Neuron (in vitro differentiated cells): ENCODE results near the gene CREB3L1.
A peak's percentile ranks its signal among the peaks of the same experiment; 100 is the strongest.

Experiments
- H2AFZ ChIP-seq: one replicate; pipeline ENCODE4 v1.6.1; 2013; ENCODE audit warnings: low read depth, mild to moderate bottlenecking, inconsistent platforms, low read length, moderate library complexity
- H3K27me3 ChIP-seq: one replicate; pipeline ENCODE4 v1.6.1; 2013; ENCODE audit warnings: low read length; ENCODE audit not compliant: insufficient read depth
- H3K36me3 ChIP-seq: one replicate; pipeline ENCODE4 v1.6.1; 2013; ENCODE audit warnings: low read length; ENCODE audit not compliant: insufficient read depth
- H3K4me1 ChIP-seq: one replicate; pipeline ENCODE4 v1.6.1; 2013; ENCODE audit warnings: low read length; ENCODE audit not compliant: insufficient read depth
- H3K4me3 ChIP-seq: 2 replicates; pipeline ENCODE4 v1.5.1; 2013; ENCODE audit warnings: mild to moderate bottlenecking, low read length, moderate library complexity
- H3K9me3 ChIP-seq: one replicate; pipeline ENCODE4 v1.6.1; 2013; ENCODE audit warnings: low read length

CREB3L1 gene

GRCh38 chr11:46333394-46333947 lies 56.0 kb downstream of the CREB3L1 start:
- Histone ChIP-seq H2AFZ (peak overlapping the region; percentile 52), H3K27me3 (peaks cover 50% of the 10 kb centered on the region), H3K36me3 (no peaks in the 10 kb centered on the region), H3K9me3 (no peaks in the 10 kb centered on the region), H3K4me1 (peaks cover 40% of the 10 kb centered on the region), H3K4me3 (peak overlapping the region; percentile 22)

GRCh38 chr11:46334211-46334610 lies 56.7 kb downstream of the CREB3L1 start:
- Histone ChIP-seq H3K27me3 (peaks cover 50% of the 10 kb centered on the region), H2AFZ (no peak overlapping the region), H3K4me3 (no peak overlapping the region), H3K4me1 (peaks cover 47% of the 10 kb centered on the region), H3K36me3 (no peaks in the 10 kb centered on the region), H3K9me3 (no peaks in the 10 kb centered on the region)

DNA sequence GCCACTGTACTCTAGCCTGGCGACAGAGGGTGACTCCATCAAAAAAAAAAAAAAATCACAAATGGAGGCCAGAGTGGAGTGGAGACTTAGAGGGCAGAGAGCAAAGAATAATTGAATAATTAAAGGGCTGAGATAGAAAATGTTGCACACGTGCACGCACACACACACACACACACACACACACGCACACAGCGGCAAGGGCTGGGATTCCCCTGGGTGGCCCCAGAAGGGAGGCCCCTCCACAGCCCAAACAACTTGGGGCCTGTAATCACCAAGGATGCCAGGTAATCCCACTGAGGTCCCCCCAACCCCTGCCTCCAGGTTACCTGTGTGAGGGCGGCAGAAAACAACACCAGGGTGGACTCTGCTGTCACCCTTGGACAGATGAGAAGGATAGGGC lies 57.8 kb downstream of the CREB3L1 start:
- Histone ChIP-seq H3K4me3 (no peak overlapping the region), H3K27me3 (peaks cover 43% of the 10 kb centered on the region), H3K4me1 (peaks cover 47% of the 10 kb centered on the region)

GRCh38 chr11:46335890-46336562 lies 58.6 kb downstream of the CREB3L1 start:
- H3K36me3 ChIP-seq = no peaks in the 10 kb centered on the region
- no peak overlapping the region for H2AFZ ChIP-seq
- peaks cover 40% of the 10 kb centered on the region for H3K4me1 ChIP-seq
- H3K4me3 ChIP-seq = no peak overlapping the region
- peaks cover 41% of the 10 kb centered on the region for H3K27me3 ChIP-seq
- no peaks in the 10 kb centered on the region for H3K9me3 ChIP-seq

More for the DNA sequence above, 57.8 kb downstream of the CREB3L1 start:
- no peaks in the 10 kb centered on the region for H3K9me3 ChIP-seq
- H2AFZ ChIP-seq = no peak overlapping the region
- H3K36me3 ChIP-seq = no peaks in the 10 kb centered on the region

- no peak overlapping the region for H2AFZ ChIP-seq
- peaks cover 34% of the 10 kb centered on the region for H3K27me3 ChIP-seq
- no peaks in the 10 kb centered on the region for H3K36me3 ChIP-seq
- H3K4me1 ChIP-seq = peaks cover 34% of the 10 kb centered on the region
- H3K9me3 ChIP-seq = no peaks in the 10 kb centered on the region
- no peak overlapping the region for H3K4me3 ChIP-seq
These were observed 59.2 kb downstream of the CREB3L1 start for GRCh38 chr11:46336563-46337180.

DNA sequence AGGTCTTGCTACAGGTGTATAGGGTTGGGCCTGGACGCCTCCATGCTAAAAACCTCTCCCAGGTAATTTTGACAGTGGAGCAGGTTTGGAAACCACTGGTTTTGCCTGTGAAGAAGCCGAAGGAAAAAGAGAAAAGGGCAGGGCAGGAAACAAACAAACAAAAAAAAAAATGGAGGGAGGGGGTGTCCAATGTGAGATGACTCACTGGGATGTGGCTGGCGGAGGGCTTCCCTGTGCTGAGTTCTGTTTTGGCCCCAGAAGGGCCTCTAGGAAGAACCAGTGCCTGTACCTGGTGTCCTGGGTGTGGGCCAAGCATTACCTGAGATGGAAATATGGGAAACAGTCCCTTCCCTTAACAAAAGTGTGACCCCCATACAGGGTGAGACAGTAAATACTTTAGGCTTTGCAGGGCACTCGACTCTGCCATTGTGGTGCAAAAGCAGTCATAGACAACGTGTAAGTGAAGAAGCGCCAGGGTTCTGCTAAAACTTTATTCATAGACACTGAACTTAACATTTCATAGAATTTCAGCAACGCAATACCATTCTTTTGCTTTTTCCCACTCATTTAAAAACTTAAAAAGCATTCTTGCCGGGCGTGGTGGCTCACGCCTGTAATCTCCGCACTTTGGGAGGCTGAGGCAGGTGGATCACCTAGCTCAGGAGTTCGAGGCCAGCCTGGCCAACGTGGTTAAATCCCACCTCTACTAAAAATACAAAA lies 60.3 kb downstream of the CREB3L1 start:
- Histone ChIP-seq H3K36me3 (no peaks in the 10 kb centered on the region), H3K9me3 (no peaks in the 10 kb centered on the region), H3K4me3 (no peak overlapping the region), H3K4me1 (peaks cover 24% of the 10 kb centered on the region), H3K27me3 (peaks cover 23% of the 10 kb centered on the region), H2AFZ (no peak overlapping the region)

DNA sequence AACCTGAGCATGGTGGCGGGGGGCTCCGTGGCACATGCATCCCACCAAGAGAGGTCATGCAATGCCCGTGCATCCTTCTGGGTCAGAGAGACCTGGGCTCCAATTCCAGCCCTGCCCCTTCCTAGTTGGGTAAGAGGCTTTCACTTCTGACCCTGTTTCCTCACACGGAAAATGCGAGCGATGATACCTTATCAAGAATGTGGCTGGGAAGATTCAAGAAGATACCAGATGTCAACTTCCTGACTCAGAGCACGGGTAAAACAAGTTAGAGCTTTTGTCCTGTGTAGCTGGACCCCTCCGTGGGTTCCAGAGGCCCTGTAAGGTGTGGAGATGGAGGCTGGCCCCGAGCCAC lies 61.1 kb downstream of the CREB3L1 start:
- Histone ChIP-seq H3K9me3 (no peaks in the 10 kb centered on the region), H3K36me3 (no peaks in the 10 kb centered on the region), H3K4me1 (peaks cover 24% of the 10 kb centered on the region), H3K4me3 (peak overlapping the region; percentile 20), H2AFZ (peak overlapping the region; percentile 51), H3K27me3 (peaks cover 15% of the 10 kb centered on the region)

GRCh38 chr11:46338988-46339666 lies 61.7 kb downstream of the CREB3L1 start:
- peak overlapping the region; percentile 20 for H3K4me3 ChIP-seq
- H3K9me3 ChIP-seq = no peaks in the 10 kb centered on the region
- H3K4me1 ChIP-seq = peaks cover 24% of the 10 kb centered on the region
- peak overlapping the region; percentile 51 for H2AFZ ChIP-seq
- H3K27me3 ChIP-seq = peaks cover 10% of the 10 kb centered on the region
- no peaks in the 10 kb centered on the region for H3K36me3 ChIP-seq

GRCh38 chr11:46339816-46340215 lies 62.4 kb downstream of the CREB3L1 start:
- Histone ChIP-seq H3K27me3 (peaks cover 3% of the 10 kb centered on the region), H3K4me1 (peaks cover 24% of the 10 kb centered on the region), H3K36me3 (no peaks in the 10 kb centered on the region), H3K4me3 (no peak overlapping the region), H2AFZ (no peak overlapping the region), H3K9me3 (no peaks in the 10 kb centered on the region)

- Histone ChIP-seq H3K9me3 (no peaks in the 10 kb centered on the region), H3K27me3 (no peaks in the 10 kb centered on the region), H3K4me1 (peaks cover 18% of the 10 kb centered on the region), H3K36me3 (no peaks in the 10 kb centered on the region), H3K4me3 (no peak overlapping the region), H2AFZ (no peak overlapping the region)
These were observed 64.0 kb downstream of the CREB3L1 start for GRCh38 chr11:46341454-46341853.

DNA sequence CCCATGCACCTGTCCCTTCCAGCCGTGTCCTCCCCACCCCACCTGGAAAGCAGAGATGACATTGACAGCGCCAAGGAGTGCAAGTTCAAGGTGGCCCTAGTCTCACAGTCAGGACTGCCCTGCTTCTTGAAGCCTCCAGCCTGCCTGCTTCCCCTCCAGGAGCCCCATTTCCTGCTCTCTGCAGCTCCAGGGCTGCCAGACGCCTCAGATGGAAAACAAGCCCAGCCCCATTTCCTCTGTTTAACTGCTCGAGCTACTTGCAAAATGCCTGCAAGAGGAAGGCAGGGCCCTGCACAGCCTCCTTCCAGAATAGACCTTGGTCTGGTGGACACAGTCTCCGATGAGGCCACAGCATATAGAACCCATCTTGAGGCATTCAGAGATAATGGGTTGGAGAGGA lies 64.8 kb downstream of the CREB3L1 start:
- Histone ChIP-seq H2AFZ (no peak overlapping the region), H3K4me1 (peaks cover 18% of the 10 kb centered on the region), H3K4me3 (no peak overlapping the region), H3K9me3 (no peaks in the 10 kb centered on the region), H3K27me3 (no peaks in the 10 kb centered on the region), H3K36me3 (no peaks in the 10 kb centered on the region)

DNA sequence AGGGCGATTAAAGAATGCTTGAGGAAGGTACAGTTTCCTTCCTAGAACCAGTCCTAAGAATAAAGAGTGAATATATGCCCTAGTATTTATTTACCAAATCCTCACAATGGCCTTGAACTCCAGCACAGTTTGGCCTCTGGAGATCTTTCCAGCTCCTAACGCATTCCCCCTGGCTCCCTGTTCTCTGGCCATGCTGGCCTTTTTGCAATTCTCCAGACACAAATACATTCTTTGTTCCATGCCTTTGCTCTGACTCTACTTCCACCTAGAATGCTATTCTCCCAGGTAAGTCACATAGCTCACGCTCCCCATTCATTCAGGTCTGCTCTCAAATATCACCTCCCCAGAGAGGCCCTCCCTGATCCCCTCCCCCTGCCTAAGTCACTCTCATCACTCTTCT lies 66.1 kb downstream of the CREB3L1 start:
- Histone ChIP-seq H3K4me3 (no peak overlapping the region), H3K4me1 (peaks cover 23% of the 10 kb centered on the region), H3K27me3 (no peaks in the 10 kb centered on the region), H3K36me3 (no peaks in the 10 kb centered on the region), H2AFZ (no peak overlapping the region), H3K9me3 (no peaks in the 10 kb centered on the region)

GRCh38 chr11:46345131-46345597 lies 67.7 kb downstream of the CREB3L1 start:
- no peaks in the 10 kb centered on the region for H3K9me3 ChIP-seq
- H3K27me3 ChIP-seq = no peaks in the 10 kb centered on the region
- H3K4me1 ChIP-seq = peaks cover 9% of the 10 kb centered on the region
- no peak overlapping the region for H2AFZ ChIP-seq
- H3K4me3 ChIP-seq = no peak overlapping the region
- no peaks in the 10 kb centered on the region for H3K36me3 ChIP-seq
